Measurements from ENCODE around the gene GYPC.
"Not testable (repeated sequence)": the region's sequence is repeated elsewhere in the genome, so short reads cannot be mapped to it uniquely, and the experiment has no call there.

GYPC gene

DNA sequence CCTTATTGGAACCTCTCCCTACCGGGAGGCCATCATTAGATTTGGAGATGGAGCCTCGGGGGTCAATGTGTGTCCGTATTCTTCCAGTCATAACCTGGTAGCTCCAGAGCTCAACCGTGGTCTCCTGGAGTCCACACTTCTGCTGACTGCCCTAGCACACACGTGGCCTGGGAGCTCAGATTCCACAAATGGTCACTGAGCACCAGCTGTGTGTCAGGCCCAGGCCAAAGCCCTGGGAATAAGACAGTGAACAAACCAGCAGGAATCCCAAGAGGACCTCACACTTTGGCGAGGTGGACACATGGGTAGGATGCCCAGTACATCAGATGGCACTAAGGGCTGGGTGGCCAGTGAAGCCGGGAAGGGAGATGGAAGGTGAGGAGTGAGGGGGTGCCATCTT lies 15.5 kb downstream of the GYPC start:
- DNase-seq (ENCODE audit: insufficient read length, low spot score): no peak
- FAIRE-seq: no peak
- TF ChIP-seq POLR2A (IDR thresholded peaks at IDR 0.05; ENCODE audit: low read depth, low read length): no peak

DNA sequence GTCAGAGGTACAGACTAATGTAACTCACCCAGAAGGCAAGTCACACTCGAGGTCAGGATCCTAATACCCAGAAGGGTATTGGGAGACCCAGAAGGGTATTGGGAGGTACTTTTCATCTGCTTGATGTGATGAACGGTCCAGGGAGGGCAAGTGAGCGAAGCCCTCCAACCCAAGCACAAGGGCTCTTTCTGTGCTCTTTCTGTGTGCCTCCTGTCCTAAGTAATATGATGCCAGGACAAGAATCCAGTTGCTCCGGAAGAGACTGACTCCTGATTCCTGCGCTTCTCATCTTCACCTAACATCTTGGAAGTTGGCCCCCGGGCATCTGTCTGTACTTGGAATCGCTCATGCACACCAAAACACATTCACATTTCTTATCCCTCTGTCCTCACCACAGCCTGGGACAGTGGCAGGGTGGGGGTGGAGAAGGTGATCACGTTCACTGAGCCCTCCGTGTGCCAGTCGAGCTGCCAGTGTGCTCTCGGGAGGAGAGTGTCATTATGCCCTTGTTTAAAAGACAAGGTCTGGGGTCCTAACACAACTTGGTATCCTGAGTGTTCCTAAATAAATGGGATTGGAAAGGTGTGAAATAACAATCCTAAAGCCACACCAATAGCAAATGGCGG lies 17.1 kb downstream of the GYPC start:
- no peak for TF ChIP-seq POLR2A (IDR thresholded peaks at IDR 0.05; ENCODE audit: low read depth, low read length)
- DNase-seq (ENCODE audit: insufficient read length, low spot score) (no peak), FAIRE-seq (no peak)

DNA sequence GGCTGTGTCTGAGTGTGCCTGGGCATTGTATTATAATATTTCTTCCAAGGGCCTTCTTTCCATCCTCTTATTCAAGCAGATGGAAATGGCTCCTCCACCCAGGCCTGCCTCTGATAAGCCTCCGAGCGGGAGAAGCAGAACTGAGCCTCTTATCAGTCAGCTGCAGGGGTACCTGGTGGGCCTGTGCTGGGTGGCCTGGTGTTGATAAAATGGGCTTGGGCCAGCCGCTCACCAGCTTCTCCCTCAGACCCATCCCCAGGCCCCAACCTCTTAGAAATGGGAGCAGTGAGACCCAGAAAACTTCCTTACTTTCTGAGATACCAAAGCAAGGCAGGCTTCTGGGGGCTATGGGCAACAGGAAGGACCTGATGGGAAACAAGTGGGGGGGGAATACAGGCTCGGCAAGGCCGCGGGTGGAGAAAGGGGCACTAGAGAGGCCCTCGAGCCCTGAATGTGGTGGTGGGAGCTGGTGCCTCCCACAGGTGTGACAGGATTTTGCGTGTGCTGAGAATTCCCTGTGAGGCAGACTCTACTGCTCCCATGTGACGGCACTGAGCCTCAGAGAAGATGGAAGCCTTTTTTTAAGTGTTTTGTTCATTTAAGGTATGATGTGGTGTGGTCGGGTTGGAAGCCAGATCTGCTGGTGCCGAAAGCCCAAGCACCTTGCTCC lies 18.3 kb downstream of the GYPC start:
- DNase-seq (ENCODE audit: insufficient read length, low spot score) (no peak), FAIRE-seq (no peak)
- no peak for TF ChIP-seq POLR2A (IDR thresholded peaks at IDR 0.05; ENCODE audit: low read depth, low read length)

DNA sequence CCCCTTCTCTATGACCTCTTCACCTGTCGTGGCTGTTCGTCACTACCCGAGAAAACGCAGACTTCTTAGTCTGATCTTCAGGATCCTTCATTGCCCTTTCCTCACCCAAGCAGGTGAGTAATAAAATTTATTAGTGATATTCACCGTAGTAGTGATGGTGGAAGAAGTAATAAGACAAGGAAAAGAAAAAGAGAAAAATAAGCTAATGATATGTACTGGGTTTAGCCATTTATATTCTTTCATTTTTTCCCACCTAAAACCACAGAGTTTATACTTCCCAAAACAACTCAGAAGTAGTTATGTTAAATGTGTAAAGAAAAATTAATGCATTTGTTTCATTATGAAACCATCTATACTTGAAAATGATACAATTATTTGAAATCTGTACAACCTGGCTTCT lies 19.7 kb downstream of the GYPC start:
- FAIRE-seq: no peak
- no peak for TF ChIP-seq POLR2A (IDR thresholded peaks at IDR 0.05; ENCODE audit: low read depth, low read length)
- DNase-seq (ENCODE audit: insufficient read length, low spot score): no peak

DNA sequence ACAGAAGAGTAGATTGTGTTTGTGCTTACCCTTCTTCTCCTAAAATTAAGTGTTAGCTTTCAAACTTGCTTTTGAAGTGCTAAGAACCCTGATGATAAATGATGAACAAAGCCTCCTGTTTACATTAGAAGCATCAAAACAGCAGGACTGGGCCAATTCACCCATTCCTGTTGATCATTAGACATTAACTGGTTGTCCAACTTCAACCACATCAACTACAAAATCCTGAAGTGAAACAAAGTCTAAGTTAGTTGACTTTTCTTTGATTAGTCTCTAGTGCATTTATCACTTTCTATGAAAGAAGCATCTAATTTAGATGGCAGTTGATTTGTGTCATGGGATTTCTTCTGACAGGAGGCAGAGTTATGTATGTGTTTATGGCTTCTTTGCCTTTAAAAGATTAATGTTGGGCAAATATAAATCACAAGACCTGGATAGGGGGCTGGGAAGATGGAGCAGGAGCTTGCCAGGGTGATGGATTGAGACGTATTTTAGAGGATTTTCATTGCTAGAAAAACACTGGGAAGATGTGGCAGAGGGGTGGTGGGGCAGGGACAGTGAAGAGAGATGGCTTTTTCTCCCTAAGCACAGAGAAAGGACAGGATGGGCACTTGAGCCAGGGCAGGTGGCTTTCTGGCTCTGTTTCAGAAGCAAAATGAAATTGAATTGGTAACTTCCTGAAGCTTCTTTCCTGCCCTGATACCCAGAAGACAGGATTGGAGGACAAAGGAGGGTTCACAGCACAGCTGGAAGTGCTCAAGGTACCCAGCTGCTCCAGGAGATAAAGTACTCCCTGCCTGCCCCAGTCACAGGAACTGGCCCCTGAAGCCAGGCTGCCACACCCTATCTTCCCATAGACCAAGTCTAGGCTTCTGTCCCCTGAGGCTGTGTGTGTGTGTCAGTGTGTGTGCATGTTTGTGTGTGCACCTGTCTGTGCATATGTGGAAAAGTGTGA lies 20.5 kb downstream of the GYPC start:
- FAIRE-seq (no peak), DNase-seq (ENCODE audit: insufficient read length, low spot score) (no peak)
- no peak for TF ChIP-seq POLR2A (IDR thresholded peaks at IDR 0.05; ENCODE audit: low read depth, low read length)

DNA sequence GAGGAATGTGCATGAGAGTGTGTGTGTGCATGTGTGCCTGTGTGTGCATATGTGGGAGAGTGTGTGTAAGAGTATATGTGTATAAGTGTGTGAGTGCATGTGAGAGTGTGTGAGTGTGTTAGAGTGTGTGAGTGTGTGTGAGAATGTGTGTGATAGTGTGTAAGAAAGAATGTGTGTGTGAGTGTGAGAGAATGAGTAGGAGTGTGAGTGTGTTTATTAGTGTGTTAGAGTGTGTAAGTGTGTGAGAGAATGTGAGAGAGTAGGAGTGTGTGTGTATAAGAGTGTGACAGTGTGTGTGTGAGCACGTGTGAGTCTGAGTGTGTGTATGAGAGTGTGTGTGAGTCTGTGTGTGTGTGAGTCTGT lies 21.2 kb downstream of the GYPC start:
- no peak for TF ChIP-seq POLR2A (IDR thresholded peaks at IDR 0.05; ENCODE audit: low read depth, low read length)
- FAIRE-seq: no peak
- no peak for DNase-seq (ENCODE audit: insufficient read length, low spot score)

DNA sequence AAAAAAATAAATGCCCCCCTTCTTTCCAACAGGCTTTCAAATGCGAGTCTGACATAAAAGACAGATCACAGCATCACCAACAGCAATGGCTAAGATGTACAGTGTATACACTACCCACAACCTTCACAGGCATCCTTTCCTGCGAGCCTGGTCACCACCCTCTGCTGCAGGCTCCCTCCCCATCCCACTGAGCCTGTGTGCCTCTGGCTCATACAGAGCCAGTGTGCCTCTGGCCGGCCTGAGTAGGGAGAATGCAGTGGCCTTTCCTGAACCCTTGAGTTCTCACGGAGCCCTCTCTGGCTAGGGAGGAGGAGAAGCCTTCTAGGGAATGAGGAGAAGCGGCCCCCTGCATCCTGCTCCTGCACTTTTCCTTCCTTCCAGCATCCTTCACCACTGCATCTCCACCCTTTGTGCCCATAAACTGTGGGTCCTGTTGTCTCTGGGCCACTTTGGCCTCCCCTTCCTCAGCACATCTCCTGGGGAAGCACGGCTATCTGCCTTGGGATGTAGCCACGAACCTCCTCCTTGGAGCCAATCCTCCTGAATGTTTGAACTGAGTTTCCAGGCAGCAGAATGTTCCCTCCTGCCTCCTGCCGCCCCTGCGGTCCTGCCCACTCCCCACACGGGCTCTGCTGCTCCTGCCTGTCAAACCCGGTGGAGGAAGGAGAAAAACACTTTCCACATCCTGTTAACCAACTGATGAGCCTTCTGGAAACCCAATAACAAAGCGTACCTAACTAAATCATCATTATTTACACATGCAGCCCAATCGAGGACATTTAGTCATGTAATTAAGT lies 22.5 kb downstream of the GYPC start:
- no peak for DNase-seq (ENCODE audit: insufficient read length, low spot score)
- FAIRE-seq: no peak
- TF ChIP-seq POLR2A (IDR thresholded peaks at IDR 0.05; ENCODE audit: low read depth, low read length): no peak

DNA sequence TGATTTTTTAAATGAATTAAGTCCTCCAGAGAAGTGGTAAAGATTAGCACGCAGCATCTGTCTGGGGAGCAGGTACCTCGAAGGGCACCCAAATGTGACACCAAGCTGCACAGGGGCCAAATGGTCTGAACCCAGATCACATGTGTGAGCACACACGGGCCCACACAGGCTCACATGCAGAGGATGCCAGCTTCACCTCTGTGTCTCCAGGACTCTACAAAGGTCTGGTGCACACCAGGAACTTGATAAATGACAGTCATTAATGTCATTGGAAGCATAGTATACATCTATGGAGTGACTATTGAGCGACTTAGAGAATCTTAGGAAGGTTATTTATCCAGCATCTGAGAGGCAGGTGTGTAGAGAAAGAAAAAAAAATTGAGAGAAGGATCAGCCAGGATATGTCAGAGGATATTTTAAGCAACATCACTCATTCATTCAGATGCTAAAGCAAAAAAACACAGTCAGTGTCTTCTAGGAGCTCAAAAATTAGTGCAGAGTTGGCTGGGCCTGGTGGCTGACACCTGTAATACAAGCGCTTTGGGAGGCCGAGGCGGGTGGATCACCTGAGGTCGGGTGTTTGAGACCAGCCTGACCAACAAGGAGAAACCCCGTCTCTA lies 23.2 kb downstream of the GYPC start:
- DNase-seq (ENCODE audit: insufficient read length, low spot score) (no peak), FAIRE-seq (no peak)
- no peak for TF ChIP-seq POLR2A (IDR thresholded peaks at IDR 0.05; ENCODE audit: low read depth, low read length)

DNA sequence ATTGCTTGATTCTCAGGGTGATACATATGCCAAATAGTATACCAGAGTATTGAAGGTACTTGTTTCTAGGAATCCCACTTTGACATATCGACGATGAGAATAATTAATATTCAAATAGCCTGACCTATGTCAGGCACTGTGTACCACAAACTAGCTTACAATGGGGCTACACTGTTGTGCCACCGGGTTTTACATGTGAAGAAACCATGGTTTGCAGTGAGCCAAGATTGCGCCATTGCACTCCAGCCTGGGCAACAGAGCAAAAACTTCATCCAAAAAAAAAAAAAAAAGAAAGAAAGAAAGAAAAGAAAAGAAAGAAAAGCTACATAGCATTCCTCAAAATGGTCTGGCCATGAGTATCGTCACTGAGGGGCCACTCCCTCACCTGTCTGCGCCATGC lies 25.5 kb downstream of the GYPC start:
- TF ChIP-seq POLR2A (IDR thresholded peaks at IDR 0.05; ENCODE audit: low read depth, low read length): no peak
- FAIRE-seq: no peak
- DNase-seq (ENCODE audit: insufficient read length, low spot score): no peak

DNA sequence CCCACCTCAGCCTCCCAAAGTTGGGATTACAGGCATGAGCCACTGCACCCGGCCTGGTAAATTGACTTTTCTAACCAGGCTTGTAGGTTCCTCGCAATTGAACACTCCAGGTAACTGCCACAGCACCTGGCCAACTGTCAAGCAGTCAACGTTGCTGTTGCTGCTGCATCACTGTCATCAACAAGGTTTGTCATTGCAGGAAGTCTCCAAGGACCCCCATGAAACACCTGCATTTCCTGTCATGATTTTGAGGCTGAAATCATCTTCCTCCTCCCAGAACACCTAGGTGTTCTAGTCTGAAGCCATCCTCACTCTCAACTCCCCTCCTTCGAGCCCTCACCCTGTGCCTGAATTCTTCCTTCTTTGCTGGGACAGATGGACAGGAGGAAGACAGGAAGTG lies 29.7 kb downstream of the GYPC start:
- FAIRE-seq (no peak), DNase-seq (ENCODE audit: insufficient read length, low spot score) (no peak)
- TF ChIP-seq POLR2A (IDR thresholded peaks at IDR 0.05; ENCODE audit: low read depth, low read length): no peak

DNA sequence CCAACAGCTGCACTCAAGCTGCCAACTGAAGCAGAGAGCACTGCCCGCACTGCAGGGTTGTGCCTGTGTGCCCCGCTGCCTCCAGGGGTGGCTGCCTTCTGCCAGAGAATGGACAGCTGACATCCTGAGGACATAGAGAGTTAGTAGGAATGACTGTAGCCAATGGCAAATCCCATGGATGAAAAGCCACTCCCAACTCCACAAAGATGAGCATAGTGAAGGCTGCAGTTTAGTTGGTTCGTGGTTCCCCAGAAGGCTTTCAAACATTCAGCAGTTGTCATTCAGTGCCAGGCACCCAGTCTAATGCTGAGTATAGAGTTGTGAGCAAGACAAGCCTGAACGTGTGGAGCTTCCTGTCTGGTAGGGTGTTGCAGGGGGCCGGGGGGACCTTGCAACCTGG lies 30.3 kb downstream of the GYPC start:
- no peak for TF ChIP-seq POLR2A (IDR thresholded peaks at IDR 0.05; ENCODE audit: low read depth, low read length)
- no peak for FAIRE-seq
- DNase-seq (ENCODE audit: insufficient read length, low spot score): no peak

DNA sequence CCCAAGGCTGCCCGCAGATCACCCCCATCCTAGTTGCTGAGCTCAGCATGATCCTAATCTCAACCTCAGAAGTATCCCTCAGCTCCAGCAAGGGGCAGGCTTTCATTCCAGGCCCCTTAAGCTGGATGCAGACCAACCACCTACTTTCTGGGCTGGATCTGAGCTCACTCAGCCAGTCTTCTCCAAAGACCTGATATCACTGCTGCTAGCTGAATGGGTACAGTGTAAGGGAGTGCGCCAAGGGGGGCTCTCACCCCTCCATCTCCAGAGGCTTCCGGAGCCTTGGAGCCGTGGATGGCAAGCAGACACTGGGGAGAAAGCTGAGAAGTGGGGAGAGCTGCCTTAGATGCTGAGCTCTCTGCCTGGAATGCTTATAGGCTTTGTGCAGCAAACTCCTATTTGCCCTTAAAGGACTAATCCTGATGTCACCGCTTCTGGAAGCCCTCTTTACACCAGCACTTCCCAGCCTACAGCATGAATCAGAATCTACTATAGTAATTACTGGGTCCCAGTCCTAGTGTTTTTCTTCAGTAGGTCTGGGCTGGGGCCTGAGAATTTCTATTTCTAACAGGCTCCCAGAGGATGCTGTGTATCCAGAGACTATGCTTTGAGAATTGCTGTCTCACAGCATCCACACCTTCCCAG lies 31.0 kb downstream of the GYPC start:
- no peak for TF ChIP-seq POLR2A (IDR thresholded peaks at IDR 0.05; ENCODE audit: low read depth, low read length)
- FAIRE-seq (no peak), DNase-seq (ENCODE audit: insufficient read length, low spot score) (no peak)

DNA sequence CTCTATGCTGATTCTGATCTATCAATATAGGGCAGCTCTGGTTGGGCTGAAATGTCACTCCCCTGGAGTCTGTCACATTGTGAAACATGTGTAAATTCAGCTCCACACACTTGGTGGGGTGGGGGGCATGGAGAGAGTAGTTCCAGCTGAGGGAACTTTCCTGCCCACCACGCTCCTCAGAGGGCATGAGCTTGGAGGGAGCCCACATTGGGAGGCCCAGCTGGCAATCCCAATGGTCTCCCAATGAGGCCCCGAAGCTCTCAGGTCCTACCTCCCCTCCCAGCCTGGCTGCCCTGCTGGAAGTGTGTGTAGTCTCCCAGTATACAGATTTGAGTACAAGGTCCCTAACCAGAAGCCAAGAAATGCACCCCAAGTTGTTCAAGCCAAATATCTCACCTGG lies 31.5 kb downstream of the GYPC start:
- no peak for TF ChIP-seq POLR2A (IDR thresholded peaks at IDR 0.05; ENCODE audit: low read depth, low read length)
- DNase-seq (ENCODE audit: insufficient read length, low spot score) (no peak), FAIRE-seq (no peak)

DNA sequence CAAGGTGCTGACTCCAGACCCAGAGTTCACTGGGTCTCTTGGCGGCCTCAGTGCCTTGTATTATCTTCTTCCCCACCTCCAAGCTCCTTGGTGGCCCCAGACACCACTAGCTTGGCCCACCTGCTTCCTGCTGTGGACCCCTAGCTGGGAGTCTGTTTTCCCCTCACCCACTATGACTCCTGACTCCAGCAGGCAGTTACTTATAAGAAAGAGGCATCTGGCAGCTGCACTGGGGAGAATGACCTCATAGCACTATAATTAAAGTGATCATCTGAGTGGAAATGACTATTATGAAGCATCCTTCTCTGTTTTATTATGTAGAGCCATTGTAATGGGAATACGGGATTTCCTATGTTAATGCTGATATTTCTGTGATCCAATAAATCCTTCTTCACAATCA lies 32.6 kb downstream of the GYPC start:
- not testable (repeated sequence) for DNase-seq (ENCODE audit: insufficient read length, low spot score); FAIRE-seq

DNA sequence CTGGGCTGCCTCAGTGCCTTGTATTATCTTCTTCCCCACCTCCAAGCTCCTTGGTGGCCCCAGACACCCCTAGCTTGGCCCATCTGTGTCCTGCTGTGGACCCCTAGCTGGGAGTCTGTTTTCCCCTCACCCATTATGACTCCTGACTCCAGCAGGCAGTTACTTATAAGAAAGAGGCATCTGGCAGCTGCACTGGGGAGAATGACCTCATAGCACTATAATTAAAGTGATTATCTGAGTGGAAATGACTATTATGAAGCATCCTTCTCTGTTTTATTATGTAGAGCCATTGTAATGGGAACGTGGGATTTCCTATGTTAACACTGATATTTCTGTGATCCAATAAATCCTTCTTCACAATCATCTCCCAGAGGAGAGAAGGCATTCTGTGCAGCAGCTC lies 36.3 kb downstream of the GYPC start:
- DNase-seq (ENCODE audit: insufficient read length, low spot score); FAIRE-seq: not testable (repeated sequence)

DNA sequence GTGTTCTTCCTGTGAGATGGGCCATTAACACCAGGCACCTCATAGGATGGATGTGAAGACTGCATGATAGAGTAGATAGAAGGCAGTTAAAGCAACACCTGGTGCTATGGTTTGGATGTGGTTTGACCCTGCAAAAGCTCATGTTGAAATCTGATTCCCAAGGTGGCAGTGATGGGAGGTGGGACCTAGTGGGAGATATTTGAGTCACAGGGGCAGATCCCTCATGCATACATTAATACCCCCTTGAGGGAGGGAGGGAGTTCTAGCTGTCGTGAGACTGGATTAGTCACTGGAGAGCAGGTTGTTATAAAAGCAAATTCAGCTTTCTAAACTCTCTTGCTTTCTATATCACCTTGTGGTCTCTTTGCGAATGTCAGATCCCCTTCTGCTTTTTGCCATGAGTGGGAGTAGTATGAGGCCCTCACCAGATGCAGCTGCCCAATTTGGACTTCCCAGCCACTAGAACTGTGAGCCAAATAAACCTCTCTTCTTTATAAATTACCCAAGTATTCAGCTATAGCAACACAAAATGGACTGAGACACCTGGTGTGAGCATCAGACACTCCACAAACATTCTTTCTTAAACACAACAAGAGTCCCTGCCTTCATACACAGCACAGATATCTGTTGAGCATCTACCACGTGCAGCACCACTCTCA lies 37.1 kb downstream of the GYPC start:
- not testable (repeated sequence) for FAIRE-seq; DNase-seq (ENCODE audit: insufficient read length, low spot score)

Measured in H54 (cell line).